Middle frontal gyrus (tissue), 1 donor: ENCODE data around the gene HOXA3.

Source experiments
- DNase-seq: peaks from one replicate; pipeline ENCODE4 v3.0.0-alpha.2; 2015; ENCODE audit warnings: low spot score; ENCODE audit errors: extremely low spot score

The HOXA3 gene

DNA sequence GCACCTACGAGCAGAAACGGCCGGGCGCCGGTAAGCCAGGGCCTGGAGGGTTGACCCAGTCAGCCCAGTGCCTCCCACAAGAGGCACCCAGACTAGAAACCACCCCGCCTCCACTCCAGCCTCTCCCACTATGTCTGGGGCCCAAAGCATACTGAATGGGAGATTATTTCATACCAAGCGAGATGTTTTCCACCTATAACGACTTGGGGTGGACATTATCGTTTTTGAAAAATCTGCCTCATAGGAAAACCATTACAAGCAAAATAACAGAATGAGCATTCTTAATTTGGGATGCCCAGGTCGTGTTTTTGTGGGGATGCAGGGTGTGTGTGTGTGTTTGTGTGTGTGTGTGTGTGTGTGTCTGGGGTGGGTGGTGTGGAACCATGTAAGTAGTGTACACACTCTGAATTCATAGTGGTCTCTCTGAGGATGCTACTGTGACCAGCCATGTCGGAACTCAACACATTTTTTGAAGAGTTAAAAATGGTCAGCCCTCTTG lies 6.4 kb downstream of the HOXA3 start:
- no peak for DNase-seq

DNA sequence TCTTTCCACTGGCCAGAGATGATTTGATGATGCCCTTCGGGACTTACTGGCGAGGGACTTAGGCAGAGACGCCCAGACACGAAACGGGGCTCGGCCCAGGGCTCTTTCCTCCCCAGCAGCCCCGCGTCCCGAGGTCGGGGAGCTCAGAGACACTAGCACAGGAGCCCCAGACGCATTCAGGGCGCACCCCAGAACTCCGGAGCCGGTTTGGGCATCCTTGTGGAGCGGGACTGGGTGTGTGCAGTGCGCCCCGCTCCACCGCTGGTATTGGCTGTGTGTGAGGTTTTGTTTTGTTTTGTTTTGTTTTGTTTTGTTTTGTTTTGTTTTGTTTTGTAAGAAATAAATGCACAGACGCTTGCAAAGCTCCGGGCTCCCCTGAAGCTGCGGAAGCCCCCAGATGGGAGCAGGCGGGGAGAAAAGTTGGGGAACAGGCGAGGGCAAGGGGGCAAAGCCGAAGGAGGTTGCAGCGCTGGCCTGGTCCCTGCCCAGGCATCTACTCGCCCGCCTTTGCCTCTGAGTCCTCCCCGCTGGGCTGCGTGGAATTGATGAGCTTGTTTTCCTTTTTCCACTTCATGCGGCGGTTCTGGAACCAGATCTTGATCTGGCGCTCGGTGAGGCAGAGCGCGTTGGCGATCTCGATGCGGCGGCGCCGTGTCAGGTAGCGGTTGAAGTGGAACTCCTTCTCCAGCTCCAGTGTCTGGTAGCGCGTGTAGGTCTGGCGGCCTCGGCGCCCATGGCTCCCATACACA lies 7.0 kb downstream of the HOXA3 start:
- no peak for DNase-seq

DNA sequence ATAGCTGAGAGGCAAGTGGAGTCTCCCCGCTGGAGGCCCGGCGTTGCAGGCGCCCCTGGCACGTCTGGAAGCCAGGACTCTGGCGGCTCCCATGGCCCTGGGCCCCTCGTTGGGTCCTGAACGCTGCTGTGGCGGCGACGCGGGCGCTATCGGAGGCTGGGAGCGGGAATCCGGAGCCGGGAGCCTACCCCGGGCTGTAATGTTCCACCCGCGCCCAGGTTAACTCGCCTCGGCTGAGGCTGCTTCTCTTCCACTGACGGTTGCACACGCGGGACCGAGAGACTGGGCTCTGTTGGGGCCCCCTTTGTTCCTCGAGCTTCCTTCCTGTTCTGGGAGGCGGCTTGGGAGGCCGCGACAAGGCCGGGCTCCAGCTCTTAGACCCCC lies 7.6 kb downstream of the HOXA3 start:
- no peak for DNase-seq

DNA sequence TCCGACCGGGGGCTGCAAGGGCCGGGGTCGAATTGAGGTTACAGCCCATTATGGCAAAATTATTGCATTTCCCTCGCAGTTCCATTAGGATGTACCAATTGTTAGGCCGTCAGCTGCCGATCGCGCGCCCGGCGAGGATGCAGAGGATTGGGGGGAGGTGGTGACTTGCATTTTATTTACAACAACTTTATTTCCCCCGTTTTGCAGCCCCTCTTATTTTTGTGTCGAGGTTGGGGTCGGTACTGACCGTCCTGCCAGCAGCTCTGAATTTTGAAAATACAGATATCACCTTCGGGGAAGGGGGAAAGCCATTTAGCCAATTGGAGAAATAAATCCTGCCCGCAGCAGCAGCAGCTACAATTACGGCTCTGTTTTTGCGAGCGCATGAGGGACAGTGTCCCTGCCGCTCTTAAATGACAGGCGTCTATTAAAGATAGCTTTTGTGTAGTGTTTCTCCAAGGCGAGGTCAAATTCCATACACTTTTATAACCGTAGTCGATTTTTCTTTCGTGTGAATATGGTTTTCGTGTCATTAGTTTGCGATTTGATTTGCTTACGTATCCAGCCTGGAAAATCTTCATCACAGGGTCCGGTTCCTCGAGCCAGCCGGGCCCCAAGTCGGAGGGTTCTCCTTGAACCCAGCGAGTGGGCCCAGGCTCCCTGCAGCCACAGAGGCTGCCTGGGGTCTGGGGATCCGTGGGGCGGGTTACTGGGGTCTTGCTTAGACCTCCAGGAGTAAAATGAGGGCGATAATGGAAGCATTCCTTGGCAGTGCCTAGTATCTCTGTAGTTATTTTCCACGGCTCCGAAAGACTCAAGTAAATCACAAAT lies 8.2 kb downstream of the HOXA3 start:
- DNase-seq = no peak

DNA sequence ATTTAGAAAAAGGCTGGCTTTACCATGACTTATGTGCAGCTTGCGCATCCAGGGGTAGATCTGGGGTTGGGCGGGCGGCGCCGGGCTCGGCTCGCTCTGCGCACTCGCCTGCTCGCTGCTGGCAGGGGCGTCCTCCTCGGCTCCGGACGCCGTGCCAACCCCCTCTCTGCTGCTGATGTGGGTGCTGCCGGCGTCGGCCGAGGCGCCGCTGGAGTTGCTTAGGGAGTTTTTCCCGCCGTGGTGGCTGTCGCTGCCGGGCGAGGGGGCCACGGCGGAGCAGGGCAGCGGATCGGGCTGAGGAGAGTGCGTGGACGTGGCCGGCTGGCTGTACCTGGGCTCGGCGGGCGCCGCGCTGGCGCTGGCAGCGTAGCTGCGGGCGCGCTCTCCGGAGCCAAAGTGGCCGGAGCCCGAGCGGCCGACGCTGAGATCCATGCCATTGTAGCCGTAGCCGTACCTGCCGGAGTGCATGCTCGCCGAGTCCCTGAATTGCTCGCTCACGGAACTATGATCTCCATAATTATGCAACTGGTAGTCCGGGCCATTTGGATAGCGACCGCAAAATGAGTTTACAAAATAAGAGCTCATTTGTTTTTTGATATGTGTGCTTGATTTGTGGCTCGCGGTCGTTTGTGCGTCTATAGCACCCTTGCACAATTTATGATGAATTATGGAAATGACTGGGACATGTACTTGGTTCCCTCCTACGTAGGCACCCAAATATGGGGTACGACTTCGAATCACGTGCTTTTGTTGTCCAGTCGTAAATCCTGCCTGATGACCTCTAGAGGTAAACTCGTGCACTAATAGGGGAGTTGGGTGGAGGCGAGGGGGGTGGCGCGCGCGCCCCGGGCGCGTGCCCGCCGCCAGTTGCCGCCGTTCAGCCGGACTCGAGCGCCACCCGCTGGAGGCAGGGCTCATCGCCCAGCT lies 9.1 kb downstream of the HOXA3 start, which contains the start of gene HOXA5:
HOXA5 (minus strand) TSS at position 659 of the 927 bp plus-strand sequence; CDS start at position 585, 74 bp downstream.
- no peak for DNase-seq

DNA sequence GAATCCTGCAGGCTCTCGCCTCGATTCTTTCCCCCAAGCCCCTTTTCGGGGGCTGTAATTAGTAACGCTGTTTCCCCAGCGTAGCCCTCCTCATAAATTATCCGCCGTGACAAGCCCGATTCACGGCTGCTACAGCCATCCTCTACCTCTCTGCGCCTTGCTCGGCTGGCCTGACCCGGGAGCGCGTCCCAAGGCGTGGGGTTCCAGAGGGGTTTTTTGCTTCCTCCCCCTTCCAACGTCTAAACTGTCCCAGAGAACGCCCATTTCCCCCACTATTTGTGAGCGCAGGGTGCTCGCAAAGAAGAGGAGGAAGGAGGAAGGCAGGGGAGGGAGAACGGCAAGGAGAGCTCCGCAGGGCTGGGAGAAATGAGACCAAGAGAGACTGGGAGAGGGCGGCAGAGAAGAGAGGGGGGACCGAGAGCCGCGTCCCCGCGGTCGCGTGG lies 9.8 kb downstream of the HOXA3 start:
- DNase-seq = no peak

DNA sequence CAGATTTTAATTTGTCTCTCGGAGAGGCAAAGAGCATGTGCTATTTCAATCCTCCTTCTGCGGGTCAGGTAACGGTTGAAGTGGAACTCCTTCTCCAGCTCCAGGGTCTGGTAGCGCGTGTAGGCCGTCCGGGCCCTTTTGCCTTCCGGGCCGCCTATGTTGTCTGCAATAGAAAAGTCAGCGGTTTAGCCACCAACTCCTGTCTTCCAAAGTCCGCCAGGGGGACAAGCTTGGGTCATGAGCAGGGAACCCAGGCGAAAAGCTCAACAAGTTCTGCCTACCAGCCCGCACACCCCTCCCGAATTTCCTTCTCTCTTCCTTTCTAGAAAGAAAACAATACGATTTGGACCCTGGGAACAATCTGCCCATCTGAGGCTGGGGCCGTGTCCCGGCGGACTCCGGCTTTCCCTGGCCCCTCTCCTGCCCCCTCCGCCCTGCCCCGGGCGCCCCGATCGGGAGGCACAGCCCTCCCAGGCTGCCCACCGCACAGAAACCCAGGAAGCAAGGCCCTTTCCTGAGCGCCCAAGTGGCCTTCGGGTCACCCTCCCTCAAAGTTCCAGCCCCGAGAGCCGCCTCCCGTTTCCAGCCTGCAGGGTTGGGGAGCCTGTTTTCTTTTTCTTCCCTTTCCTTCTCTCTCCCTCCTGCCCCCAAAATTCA lies 10.3 kb downstream of the HOXA3 start:
- DNase-seq = no peak

DNA sequence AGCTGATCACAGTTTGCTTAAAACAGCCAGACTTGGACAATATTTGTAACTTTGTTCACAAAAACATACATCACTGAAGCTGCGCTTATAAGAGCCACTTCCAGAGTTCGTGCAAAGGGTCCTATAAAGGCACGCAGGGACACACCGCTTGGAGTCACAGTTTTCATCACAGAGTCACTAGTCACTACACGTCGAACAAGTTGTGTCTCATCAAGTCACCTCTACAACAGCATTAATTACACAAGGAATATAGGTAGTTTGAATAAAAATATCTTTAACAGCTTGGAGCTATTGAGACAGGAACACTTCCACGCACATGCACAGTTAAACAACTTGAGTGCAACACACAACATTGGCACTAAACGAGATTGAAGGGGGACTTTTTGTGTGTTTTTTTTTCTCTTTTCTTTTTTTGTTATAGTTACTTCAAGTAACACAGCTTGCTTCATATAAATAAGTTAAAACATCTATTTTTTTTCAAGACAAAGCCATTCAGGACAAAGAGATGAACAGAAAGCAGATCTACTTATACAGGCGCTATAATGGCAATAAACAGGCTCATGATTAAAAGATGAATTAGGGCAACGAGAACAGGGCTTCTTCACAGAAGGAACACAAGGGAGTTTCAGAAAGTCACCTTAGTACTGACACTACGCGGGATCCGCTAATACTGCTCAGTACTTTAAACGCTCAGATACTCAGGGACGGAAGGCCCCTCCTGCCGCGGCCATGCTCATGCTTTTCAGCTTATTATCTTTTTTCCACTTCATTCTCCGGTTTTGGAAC lies 11.1 kb downstream of the HOXA3 start:
- DNase-seq = no peak

DNA sequence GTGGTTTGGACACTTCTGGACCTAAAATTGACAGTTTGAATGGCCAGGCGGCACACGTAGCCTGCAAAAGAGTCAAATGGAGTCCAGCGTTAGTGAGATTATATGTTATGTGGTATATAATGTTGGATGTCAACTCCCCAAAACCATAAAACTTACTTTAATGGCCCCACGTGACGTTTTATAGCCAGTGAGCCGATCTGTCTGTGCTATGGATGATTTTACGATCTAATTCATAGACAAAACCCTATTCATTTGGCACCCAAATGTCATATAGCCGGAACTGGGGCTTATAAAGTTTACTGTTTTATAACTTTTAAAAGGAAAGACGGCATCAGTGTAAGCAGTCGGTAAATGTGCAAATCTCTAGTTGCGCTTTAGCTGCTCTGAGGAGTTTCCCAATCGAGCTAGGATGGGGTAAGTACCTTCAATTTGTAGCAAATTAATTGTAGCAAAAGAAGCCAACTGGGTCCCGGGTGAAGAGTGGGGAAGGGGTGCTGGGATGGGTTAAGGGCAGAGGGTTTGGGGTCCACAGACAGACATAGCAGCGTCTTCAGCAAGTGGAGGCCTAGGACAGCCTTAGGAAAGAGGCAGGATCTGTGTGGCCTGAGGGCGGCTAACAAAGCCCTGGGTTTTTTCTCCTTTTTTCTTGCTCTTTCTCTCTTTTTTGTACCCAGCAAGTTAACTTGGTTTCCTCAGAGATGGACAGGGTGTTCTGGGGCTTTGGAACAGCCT lies 12.1 kb downstream of the HOXA3 start:
- DNase-seq = no peak

DNA sequence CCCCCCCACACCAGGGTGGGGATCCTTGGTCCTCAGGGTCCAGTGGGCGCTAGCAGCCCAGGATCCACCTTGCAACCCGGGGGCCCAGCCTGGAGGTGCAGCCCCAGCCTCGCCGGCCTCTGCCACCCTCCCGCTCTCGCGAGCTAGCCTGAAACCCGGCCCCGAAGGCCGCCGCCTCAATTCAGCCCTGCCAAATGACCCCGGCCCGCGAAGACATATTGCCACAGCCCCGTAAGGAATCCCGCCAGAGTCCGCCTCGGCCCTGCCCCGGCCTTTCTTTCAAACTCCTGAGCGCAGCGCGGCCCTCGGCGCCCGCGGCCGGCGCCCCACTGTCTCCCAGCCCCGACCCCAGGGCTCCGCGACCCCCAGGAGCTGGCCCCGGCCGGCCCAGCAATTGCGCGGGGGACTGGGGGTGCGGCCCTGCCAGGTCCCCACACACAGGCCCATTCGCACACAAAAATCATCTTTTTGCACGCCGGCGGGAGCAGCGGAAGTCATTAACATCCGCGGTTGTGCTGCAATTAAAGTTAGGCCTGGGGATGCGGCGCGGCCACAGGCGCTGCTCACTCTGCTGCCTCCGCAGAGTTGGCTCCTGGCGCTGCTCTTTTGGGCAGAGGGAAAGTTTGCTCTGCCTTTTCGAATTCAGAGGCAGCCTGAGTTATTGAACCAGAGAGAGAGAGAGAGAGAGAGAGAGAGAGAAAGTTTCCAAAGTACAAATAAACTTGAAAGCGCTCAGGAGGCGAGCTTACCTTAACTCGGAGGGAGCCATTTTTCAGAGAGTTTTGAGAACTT lies 12.9 kb downstream of the HOXA3 start:
- no peak for DNase-seq

DNA sequence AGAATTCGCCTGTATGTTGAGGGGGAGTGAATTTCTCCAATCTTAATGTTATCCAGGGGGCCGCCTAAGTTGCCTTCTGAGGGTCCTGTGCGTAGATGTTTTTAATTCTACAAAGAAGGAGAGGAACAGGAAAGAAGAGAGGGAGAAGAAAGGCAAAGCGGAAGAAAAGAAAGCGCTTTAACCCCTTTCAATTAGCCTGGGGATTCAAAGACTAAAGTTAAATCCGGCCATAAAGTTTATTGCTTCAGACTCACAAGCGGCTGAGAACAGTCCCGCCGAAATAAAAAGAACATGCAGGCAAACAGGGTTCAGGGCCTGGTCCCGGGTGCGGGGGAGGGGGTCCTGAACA lies 13.4 kb downstream of the HOXA3 start:
- DNase-seq = no peak

DNA sequence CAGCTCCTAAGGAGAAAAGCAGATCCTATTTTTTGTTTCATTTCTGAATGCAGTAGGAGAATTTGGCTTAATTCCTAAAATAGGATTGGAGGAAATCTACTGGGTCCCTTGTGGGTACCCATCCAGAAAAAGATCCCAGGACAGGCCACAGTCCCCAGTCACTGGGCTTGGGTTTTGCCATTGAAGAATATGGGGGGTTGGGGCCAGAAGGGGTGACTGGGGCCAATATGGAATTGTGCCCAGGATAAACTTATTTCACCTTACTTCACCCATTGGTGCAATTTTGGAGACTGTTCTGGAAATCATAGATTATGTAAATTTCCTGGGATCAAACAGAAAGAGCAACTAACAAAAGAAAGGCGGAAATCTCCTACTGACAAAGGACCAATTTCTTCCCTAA lies 13.9 kb downstream of the HOXA3 start:
- no peak for DNase-seq

DNA sequence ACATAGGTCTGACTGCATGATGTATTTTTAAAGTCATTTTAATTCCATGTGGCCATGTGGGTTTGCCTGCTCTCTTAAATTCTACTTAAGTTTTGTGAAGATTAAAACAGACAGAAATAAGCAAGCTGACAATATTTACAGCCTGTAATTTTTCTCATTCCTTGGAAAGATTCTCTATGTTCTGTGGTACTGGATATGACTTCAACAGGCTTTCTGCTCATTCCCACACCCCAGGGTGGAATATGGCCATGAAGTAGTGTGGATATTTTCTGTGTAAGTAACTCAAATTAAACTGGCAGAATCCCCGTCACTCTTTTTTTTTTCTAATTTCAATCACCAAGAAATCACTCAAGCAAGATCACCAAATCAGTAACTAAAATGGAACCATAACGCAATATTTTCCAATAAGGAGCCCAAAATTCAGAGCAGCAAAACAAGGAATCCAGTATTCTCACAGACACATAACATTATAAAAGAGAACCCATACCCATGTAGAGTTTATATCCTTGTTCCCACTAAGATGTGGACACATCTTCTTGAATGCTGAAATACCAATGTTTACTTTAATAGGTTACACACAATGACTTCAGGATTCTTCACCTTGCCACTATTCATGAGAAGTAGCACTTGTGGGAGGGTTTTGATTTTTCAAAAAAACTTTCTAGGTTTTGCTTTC lies 14.6 kb downstream of the HOXA3 start:
- no peak for DNase-seq

DNA sequence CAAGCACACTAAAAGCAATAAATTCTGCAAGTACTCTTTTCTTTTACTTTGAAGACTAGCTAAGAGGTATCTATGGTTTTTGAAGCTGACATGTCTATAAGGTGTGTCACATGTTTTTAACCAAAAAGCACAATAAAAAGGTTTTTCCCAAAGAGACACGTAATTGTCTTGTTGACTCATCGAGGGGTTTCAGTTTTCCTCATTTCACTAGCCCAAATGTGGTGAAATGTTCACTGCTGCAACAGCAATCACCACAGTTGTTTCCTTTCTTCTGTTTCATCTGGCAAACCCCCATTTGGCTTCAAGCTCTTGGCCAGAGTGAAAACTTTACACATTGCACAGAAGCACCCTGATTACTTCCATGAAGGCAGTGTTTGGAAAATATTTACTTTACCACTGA lies 18.0 kb downstream of the HOXA3 start:
- DNase-seq = no peak

DNA sequence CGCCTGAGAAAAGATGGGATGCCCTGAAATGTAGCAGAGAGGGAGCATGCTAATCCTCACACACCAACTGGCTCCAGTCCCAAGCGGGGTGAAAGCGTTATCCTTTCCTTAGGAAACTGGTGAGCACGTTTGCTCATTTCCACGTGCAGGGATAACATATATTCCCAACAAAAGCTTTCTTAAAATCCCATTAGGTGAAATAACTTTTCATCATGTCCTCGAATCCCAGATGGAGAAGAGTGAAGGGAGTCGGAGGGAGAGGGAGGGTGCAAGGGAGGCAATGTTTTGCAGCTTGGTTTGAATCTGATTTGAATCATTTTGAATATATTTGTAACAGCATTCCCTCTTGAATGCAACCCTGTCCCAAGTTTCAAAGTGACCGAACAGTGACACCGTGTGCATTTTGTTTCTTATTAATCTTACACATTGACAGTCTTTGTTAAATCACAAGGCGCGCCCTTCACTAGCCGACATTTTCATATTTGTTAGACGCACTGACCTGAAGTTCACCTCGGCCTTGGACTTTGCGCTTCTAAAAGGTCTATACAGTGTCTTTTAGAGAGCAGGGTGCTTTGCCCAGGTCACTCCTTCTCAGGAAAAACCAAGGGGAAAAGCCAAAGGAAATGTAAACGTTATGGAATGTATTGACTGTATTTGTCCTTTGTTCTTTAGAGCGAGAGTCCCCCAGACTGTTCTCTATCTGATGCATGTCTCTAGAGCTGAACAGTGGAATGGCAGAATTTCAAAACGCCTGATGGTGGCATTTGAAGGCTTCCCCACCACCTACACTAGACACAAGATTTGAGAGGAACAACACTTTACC lies 18.8 kb downstream of the HOXA3 start:
- no peak for DNase-seq

DNA sequence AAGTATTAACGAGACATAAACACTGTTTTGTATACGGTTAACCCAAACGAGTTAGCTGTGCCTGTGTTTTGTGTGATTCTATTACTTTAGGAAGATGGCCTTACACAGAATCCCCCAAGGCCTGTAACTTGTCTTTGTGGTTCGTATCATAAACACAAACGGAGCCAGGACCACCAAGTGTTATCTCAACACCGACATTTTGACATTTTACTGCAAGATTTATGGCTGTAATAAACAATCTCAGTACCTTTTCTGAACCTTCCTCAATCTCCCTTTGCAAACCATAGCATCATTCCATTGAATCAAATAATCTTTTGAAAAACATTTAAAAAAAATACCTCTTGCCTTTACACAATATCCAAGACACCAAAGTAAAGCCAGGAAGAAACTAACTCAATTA lies 19.4 kb downstream of the HOXA3 start:
- no peak for DNase-seq

DNA sequence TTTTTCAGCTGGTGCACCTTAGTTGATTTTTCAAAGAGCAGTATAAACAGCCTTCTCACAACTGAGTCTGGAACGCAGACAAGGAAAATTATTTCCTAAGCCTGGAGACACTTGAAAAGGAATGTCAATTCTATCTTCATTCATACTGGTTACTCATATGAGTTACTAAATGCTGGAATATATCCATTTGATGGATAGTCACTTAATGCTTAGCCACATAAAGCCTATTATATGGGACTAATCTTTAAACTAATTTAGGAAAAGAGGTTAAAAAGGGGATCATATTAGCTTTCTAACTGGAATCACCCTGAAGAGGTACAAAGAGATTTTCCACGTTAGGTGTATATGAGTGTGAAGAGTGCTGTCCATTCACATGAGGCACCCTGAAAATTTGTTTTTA lies 20.2 kb downstream of the HOXA3 start:
- DNase-seq = no peak
